Measurements from ENCODE around the gene GMDS. TPM values are rescaled to one million over a fixed set of nuclear protein-coding genes. Genes with fewer than 3 reads are reported as not detected.

The GMDS gene
- total and polyA plus RNA-seq, 5 donors: 8.1 to 13.5 (median 12.6) TPM

- no peaks in the 10 kb centered on the region for H3K4me1 ChIP-seq (ENCODE audit: control insufficient read depth, insufficient read depth, low read length)
- intact Hi-C loops (cut with DNase I): no loop called here
- no peak overlapping the region for H3K27ac ChIP-seq (ENCODE audit: low read length)
- no peaks in the 10 kb centered on the region for H3K9me3 ChIP-seq (ENCODE audit: control insufficient read depth, low read length)
- ATAC-seq (peak in 1 of 2 donors; percentile 54), DNase-seq (no peak)
- no peak overlapping the region for H3K4me3 ChIP-seq (ENCODE audit: low read length)
- H3K27me3 ChIP-seq (ENCODE audit: control insufficient read depth, insufficient read depth): no peaks in the 10 kb centered on the region
- WGBS: 89% methylated on average over 3 of the region's 3 CpGs
Observed at GRCh38 chr6:2097464-2097863, 147.9 kb downstream of the GMDS start.

GRCh38 chr6:2094642-2095041 is 150.8 kb downstream of the GMDS start:
- H3K4me1 ChIP-seq (ENCODE audit: control insufficient read depth, insufficient read depth, low read length): no peaks in the 10 kb centered on the region
- 93% methylated on average over 2 of the region's 2 CpGs for WGBS
- no peak for DNase-seq
- H3K9me3 ChIP-seq (ENCODE audit: control insufficient read depth, low read length): no peaks in the 10 kb centered on the region
- no peak overlapping the region for H3K27ac ChIP-seq (ENCODE audit: low read length)
- intact Hi-C loops (cut with DNase I): no loop called here
- H3K4me3 ChIP-seq (ENCODE audit: low read length): no peak overlapping the region
- no peaks in the 10 kb centered on the region for H3K27me3 ChIP-seq (ENCODE audit: control insufficient read depth, insufficient read depth)
- ATAC-seq: no peak

- H3K4me1 ChIP-seq (ENCODE audit: control insufficient read depth, insufficient read depth, low read length): no peaks in the 10 kb centered on the region
- no peak for ATAC-seq
- no peaks in the 10 kb centered on the region for H3K9me3 ChIP-seq (ENCODE audit: control insufficient read depth, low read length)
- no peak overlapping the region for H3K27ac ChIP-seq (ENCODE audit: low read length)
- H3K4me3 ChIP-seq (ENCODE audit: low read length): no peak overlapping the region
- 79% methylated on average over 7 of the region's 7 CpGs for WGBS
- no peak for DNase-seq
- no peaks in the 10 kb centered on the region for H3K27me3 ChIP-seq (ENCODE audit: control insufficient read depth, insufficient read depth)
- intact Hi-C loops (cut with DNase I): no loop called here
Observed at GRCh38 chr6:2086326-2086965, 159.0 kb downstream of the GMDS start.

GRCh38 chr6:2085657-2086056 is 159.7 kb downstream of the GMDS start:
- Histone ChIP-seq H3K27me3 (ENCODE audit: control insufficient read depth, insufficient read depth) (no peaks in the 10 kb centered on the region), H3K9me3 (ENCODE audit: control insufficient read depth, low read length) (no peaks in the 10 kb centered on the region), H3K4me1 (ENCODE audit: control insufficient read depth, insufficient read depth, low read length) (no peaks in the 10 kb centered on the region), H3K4me3 (ENCODE audit: low read length) (no peak overlapping the region), H3K27ac (ENCODE audit: low read length) (no peak overlapping the region)
- WGBS: 98% methylated on average over 4 of the region's 4 CpGs
- ATAC-seq (no peak), DNase-seq (no peak)
- intact Hi-C loops (cut with DNase I): no loop called here

- Histone ChIP-seq H3K9me3 (ENCODE audit: control insufficient read depth, low read length) (peaks cover 2% of the 10 kb centered on the region), H3K27ac (ENCODE audit: low read length) (no peak overlapping the region), H3K4me3 (ENCODE audit: low read length) (no peak overlapping the region), H3K4me1 (ENCODE audit: control insufficient read depth, insufficient read depth, low read length) (no peaks in the 10 kb centered on the region), H3K27me3 (ENCODE audit: control insufficient read depth, insufficient read depth) (no peaks in the 10 kb centered on the region)
- no peak for DNase-seq
- intact Hi-C loops (cut with DNase I): no loop called here
- no peak for ATAC-seq
- WGBS: 86% methylated on average over 9 of the region's 9 CpGs
Observed at GRCh38 chr6:2081155-2082138, 164.0 kb downstream of the GMDS start.

GRCh38 chr6:2078888-2079287 is 166.5 kb downstream of the GMDS start:
- Histone ChIP-seq H3K27me3 (ENCODE audit: control insufficient read depth, insufficient read depth) (no peaks in the 10 kb centered on the region), H3K4me3 (ENCODE audit: low read length) (no peak overlapping the region), H3K27ac (ENCODE audit: low read length) (no peak overlapping the region), H3K9me3 (ENCODE audit: control insufficient read depth, low read length) (peaks cover 2% of the 10 kb centered on the region), H3K4me1 (ENCODE audit: control insufficient read depth, insufficient read depth, low read length) (no peaks in the 10 kb centered on the region)
- no peak for DNase-seq
- WGBS: 73% methylated on average over 1 of the region's 1 CpG
- no peak for ATAC-seq
- intact Hi-C loops (cut with DNase I): no loop called here

- Histone ChIP-seq H3K27ac (ENCODE audit: low read length) (no peak overlapping the region), H3K27me3 (ENCODE audit: control insufficient read depth, insufficient read depth) (no peaks in the 10 kb centered on the region), H3K4me3 (ENCODE audit: low read length) (no peak overlapping the region), H3K9me3 (ENCODE audit: control insufficient read depth, low read length) (peaks cover 2% of the 10 kb centered on the region), H3K4me1 (ENCODE audit: control insufficient read depth, insufficient read depth, low read length) (no peaks in the 10 kb centered on the region)
- no peak for DNase-seq
- intact Hi-C loops (cut with DNase I): no loop called here
- ATAC-seq: no peak
- WGBS: 90% methylated on average over 1 of the region's 1 CpG
Observed at GRCh38 chr6:2077826-2078225, 167.6 kb downstream of the GMDS start.

GRCh38 chr6:2073476-2073875 is 171.9 kb downstream of the GMDS start:
- intact Hi-C loops (cut with DNase I): no loop called here
- Histone ChIP-seq H3K4me1 (ENCODE audit: control insufficient read depth, insufficient read depth, low read length) (no peaks in the 10 kb centered on the region), H3K4me3 (ENCODE audit: low read length) (no peak overlapping the region), H3K27ac (ENCODE audit: low read length) (no peak overlapping the region), H3K27me3 (ENCODE audit: control insufficient read depth, insufficient read depth) (no peaks in the 10 kb centered on the region), H3K9me3 (ENCODE audit: control insufficient read depth, low read length) (no peaks in the 10 kb centered on the region)
- 71% methylated on average over 2 of the region's 2 CpGs for WGBS
- DNase-seq (no peak), ATAC-seq (no peak)

- Histone ChIP-seq H3K27ac (ENCODE audit: low read length) (no peak overlapping the region), H3K4me3 (ENCODE audit: low read length) (no peak overlapping the region), H3K27me3 (ENCODE audit: control insufficient read depth, insufficient read depth) (no peaks in the 10 kb centered on the region), H3K4me1 (ENCODE audit: control insufficient read depth, insufficient read depth, low read length) (no peaks in the 10 kb centered on the region), H3K9me3 (ENCODE audit: control insufficient read depth, low read length) (no peaks in the 10 kb centered on the region)
- intact Hi-C loops (cut with DNase I): no loop called here
- DNase-seq: no peak
- ATAC-seq: peak in 1 of 2 donors; percentile 45
Observed at GRCh38 chr6:2072453-2072852, 173.0 kb downstream of the GMDS start.

- ATAC-seq: no peak
- H3K4me1 ChIP-seq (ENCODE audit: control insufficient read depth, insufficient read depth, low read length): no peaks in the 10 kb centered on the region
- WGBS: 56% methylated on average over 3 of the region's 3 CpGs
- intact Hi-C loops (cut with DNase I): no loop called here
- no peaks in the 10 kb centered on the region for H3K9me3 ChIP-seq (ENCODE audit: control insufficient read depth, low read length)
- H3K27me3 ChIP-seq (ENCODE audit: control insufficient read depth, insufficient read depth): no peaks in the 10 kb centered on the region
- no peak overlapping the region for H3K27ac ChIP-seq (ENCODE audit: low read length)
- H3K4me3 ChIP-seq (ENCODE audit: low read length): no peak overlapping the region
- no peak for DNase-seq
Observed at GRCh38 chr6:2063547-2063946, 181.9 kb downstream of the GMDS start.

- 98% methylated on average over 3 of the region's 3 CpGs for WGBS
- H3K9me3 ChIP-seq (ENCODE audit: control insufficient read depth, low read length): no peaks in the 10 kb centered on the region
- H3K4me1 ChIP-seq (ENCODE audit: control insufficient read depth, insufficient read depth, low read length): no peaks in the 10 kb centered on the region
- intact Hi-C loops (cut with DNase I): no loop called here
- no peak overlapping the region for H3K4me3 ChIP-seq (ENCODE audit: low read length)
- H3K27me3 ChIP-seq (ENCODE audit: control insufficient read depth, insufficient read depth): no peaks in the 10 kb centered on the region
- DNase-seq (no peak), ATAC-seq (no peak)
- no peak overlapping the region for H3K27ac ChIP-seq (ENCODE audit: low read length)
Observed at GRCh38 chr6:2061880-2062279, 183.5 kb downstream of the GMDS start.
